Measurements from ENCODE around the gene ZBTB48. TPM values are rescaled to one million over a fixed set of nuclear protein-coding genes. Genes with fewer than 3 reads are reported as not detected.

The ZBTB48 gene
- total and polyA plus RNA-seq, 11 donors: 6.4 to 23.1 (median 12.1) TPM

- TF ChIP-seq CTCF (IDR thresholded peaks at IDR 0.05): no peak
- no peak for TF ChIP-seq POLR2A (IDR thresholded peaks at IDR 0.05)
- peak in 1 of 5 donors; percentile 13 for DNase-seq
Measured at GRCh38 chr1:6560267-6560666, 19.5 kb upstream of the ZBTB48 start.

GRCh38 chr1:6569033-6569432, 10.8 kb upstream of the ZBTB48 start:
- no peak overlapping the region for H3K4me3 ChIP-seq
- no peaks in the 10 kb centered on the region for H3K36me3 ChIP-seq
- H3K9me3 ChIP-seq: no peaks in the 10 kb centered on the region
- ATAC-seq (no peak), DNase-seq (no peak)
- no peak overlapping the region for H3K27ac ChIP-seq
- TF ChIP-seq CTCF (IDR thresholded peaks at IDR 0.05) (no peak), POLR2A (IDR thresholded peaks at IDR 0.05) (no peak)
- WGBS, 4 donors: 88 to 94% (median 91%) methylated on average over 11 of the region's 11 CpGs
- H3K4me1 ChIP-seq: no peaks in the 10 kb centered on the region
- H3K27me3 ChIP-seq: no peaks in the 10 kb centered on the region
- intact Hi-C loops (cut with DNase I): loop anchor here in 1 of 10 donors (5.0 kb wide), 1 partner anchor 68 kb away; no protein-coding TSS in a partner anchor

More at GRCh38 chr1:6560267-6560666, 19.5 kb upstream of the ZBTB48 start:
- H3K4me1 ChIP-seq: peaks cover 0 to 2% (median 0%) of the 10 kb centered on the region in 12 donors
- H3K4me3 ChIP-seq: no peak overlapping the region
- 69 to 74% (median 72%) methylated on average over 9 of the region's 9 CpGs for WGBS, 4 donors
- H3K27ac ChIP-seq: no peak overlapping the region
- H3K9me3 ChIP-seq: no peaks in the 10 kb centered on the region
- no peak for ATAC-seq
- intact Hi-C loops (cut with DNase I): no loop called here
- no peaks in the 10 kb centered on the region for H3K36me3 ChIP-seq
- H3K27me3 ChIP-seq: no peaks in the 10 kb centered on the region

GRCh38 chr1:6570100-6570499, 9.7 kb upstream of the ZBTB48 start:
- DNase-seq (no peak), ATAC-seq (no peak)
- Histone ChIP-seq H3K9me3 (no peaks in the 10 kb centered on the region), H3K27ac (no peak overlapping the region), H3K36me3 (no peaks in the 10 kb centered on the region), H3K27me3 (no peaks in the 10 kb centered on the region), H3K4me3 (no peak overlapping the region), H3K4me1 (no peaks in the 10 kb centered on the region)
- intact Hi-C loops (cut with DNase I): no loop called here
- TF ChIP-seq POLR2A (IDR thresholded peaks at IDR 0.05): no peak
- no peak for TF ChIP-seq CTCF (IDR thresholded peaks at IDR 0.05)
- 65 to 77% (median 76%) methylated on average over 3 of the region's 3 CpGs for WGBS, 4 donors

GRCh38 chr1:6570987-6571386, 8.8 kb upstream of the ZBTB48 start:
- no peaks in the 10 kb centered on the region for H3K9me3 ChIP-seq
- H3K27me3 ChIP-seq: no peaks in the 10 kb centered on the region
- no peak overlapping the region for H3K4me3 ChIP-seq
- ATAC-seq (no peak), DNase-seq (no peak)
- H3K27ac ChIP-seq: no peak overlapping the region
- no peak for TF ChIP-seq POLR2A (IDR thresholded peaks at IDR 0.05)
- TF ChIP-seq CTCF (IDR thresholded peaks at IDR 0.05): no peak
- no peaks in the 10 kb centered on the region for H3K4me1 ChIP-seq
- WGBS, 4 donors: 68 to 77% (median 74%) methylated on average over 5 of the region's 5 CpGs
- no peaks in the 10 kb centered on the region for H3K36me3 ChIP-seq
- intact Hi-C loops (cut with DNase I): no loop called here

Measured in heart left ventricle (tissue), 16 donors.